Duodenal mucosa (tissue), 2 donors: ENCODE data around the gene COL6A2.

Experiments used
- H3K27ac ChIP-seq: one replicate; pipeline ENCODE4 v1.7.0; 2013; ENCODE audit warnings: low read depth, low read length
- H3K27me3 ChIP-seq, 2 donors: one replicate each; pipeline ENCODE4 v1.7.0; 2013; ENCODE audit warnings: low read length in 2 of 2, control low read depth in 1 of 2; ENCODE audit not compliant: insufficient read depth in 2 of 2, control insufficient read depth in 1 of 2
- H3K36me3 ChIP-seq, 2 donors: one replicate each; pipeline ENCODE4 v1.7.0; 2013; ENCODE audit warnings: low read length in 2 of 2, control low read depth in 1 of 2; ENCODE audit not compliant: insufficient read depth in 2 of 2, control insufficient read depth in 1 of 2
- H3K4me1 ChIP-seq, 2 donors: one replicate each; pipeline ENCODE4 v1.7.0; 2013; ENCODE audit warnings: low read length in 2 of 2, control low read depth in 1 of 2; ENCODE audit not compliant: insufficient read depth in 2 of 2, control insufficient read depth in 1 of 2
- H3K4me3 ChIP-seq, 2 donors: one replicate each; pipeline ENCODE4 v1.7.0; 2013; ENCODE audit warnings: low read length in 2 of 2, low read depth in 1 of 2
- H3K9ac ChIP-seq, 2 donors: one replicate each; pipeline ENCODE4 v1.7.0; 2013; ENCODE audit warnings: low read length in 2 of 2, low read depth in 1 of 2
- H3K9me3 ChIP-seq, 2 donors: one replicate each; pipeline ENCODE4 v1.7.0; 2013; ENCODE audit warnings: low read length in 2 of 2, control low read depth in 1 of 2; ENCODE audit not compliant: control insufficient read depth in 1 of 2

COL6A2 gene

DNA sequence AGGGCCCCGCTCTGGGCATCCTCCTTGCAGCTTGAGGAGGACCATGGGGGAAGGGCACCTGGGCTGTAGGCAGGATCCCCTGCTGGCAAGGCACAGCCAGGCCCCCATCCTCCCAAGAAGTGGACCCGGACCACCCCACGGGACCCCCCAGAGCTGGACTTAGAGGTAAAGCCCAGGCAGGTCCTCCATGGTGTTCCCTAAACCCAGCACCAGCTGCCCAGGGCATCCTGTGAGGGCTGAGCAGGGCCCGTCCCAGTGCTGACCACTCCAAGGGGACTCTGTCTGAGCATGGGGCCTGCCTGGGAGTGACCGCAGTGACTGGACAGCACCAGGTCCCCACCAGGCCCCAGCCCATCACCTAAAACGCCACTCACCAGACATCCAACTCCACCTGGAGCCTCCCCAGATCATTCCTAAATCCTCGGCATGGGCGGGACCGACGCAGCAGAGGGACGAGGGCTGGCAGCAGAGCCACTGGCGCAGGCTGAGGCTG is 21.3 kb downstream of the COL6A2 start:
- no peaks in the 10 kb centered on the region for H3K27me3 ChIP-seq
- no peaks in the 10 kb centered on the region for H3K4me1 ChIP-seq
- no peaks in the 10 kb centered on the region for H3K9me3 ChIP-seq
- H3K36me3 ChIP-seq = peaks cover 0 to 12% of the 10 kb centered on the region in 2 donors
- H3K27ac ChIP-seq = no peak overlapping the region
- no peak overlapping the region for H3K4me3 ChIP-seq
- no peak overlapping the region for H3K9ac ChIP-seq

DNA sequence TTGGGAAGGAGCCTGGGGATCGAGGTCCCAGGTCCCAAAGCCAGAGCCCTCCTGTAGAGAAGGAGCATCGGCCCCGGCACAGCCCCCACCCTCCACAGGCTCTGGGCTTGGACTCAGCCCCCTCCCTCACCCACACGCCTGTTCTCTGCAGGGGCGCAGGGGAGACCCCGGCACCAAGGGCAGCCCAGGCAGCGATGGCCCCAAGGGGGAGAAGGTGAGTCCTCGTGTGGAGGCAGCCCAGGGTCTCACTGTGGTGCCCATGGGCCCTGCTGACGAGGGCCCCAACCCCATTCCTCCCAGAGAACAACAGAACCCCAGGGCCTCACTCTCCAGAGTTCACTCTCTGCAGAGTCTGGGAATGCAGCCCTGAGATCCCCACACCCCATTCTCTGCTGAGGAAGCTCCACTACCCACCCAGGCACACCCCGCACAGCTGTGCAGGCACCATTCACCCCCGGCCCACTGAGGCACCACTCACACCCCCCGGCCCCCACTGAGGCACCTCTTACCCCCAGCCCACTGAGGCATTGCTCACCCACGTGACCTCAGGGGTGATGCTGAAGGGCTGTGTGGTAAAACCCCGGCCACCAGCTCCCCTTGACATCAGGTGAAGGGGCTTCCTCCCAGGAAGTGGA is 21.8 kb downstream of the COL6A2 start:
- Histone ChIP-seq H3K9me3 (no peaks in the 10 kb centered on the region), H3K36me3 (peaks cover 0 to 12% of the 10 kb centered on the region in 2 donors), H3K4me3 (no peak overlapping the region), H3K4me1 (no peaks in the 10 kb centered on the region), H3K27me3 (no peaks in the 10 kb centered on the region), H3K27ac (no peak overlapping the region), H3K9ac (no peak overlapping the region)

- Histone ChIP-seq H3K36me3 (peaks cover 0 to 11% of the 10 kb centered on the region in 2 donors), H3K27me3 (no peaks in the 10 kb centered on the region), H3K27ac (no peak overlapping the region), H3K4me3 (no peak overlapping the region), H3K9ac (no peak overlapping the region), H3K9me3 (no peaks in the 10 kb centered on the region), H3K4me1 (no peaks in the 10 kb centered on the region)
These were observed 22.7 kb downstream of the COL6A2 start for GRCh38 chr21:46120301-46121285.

DNA sequence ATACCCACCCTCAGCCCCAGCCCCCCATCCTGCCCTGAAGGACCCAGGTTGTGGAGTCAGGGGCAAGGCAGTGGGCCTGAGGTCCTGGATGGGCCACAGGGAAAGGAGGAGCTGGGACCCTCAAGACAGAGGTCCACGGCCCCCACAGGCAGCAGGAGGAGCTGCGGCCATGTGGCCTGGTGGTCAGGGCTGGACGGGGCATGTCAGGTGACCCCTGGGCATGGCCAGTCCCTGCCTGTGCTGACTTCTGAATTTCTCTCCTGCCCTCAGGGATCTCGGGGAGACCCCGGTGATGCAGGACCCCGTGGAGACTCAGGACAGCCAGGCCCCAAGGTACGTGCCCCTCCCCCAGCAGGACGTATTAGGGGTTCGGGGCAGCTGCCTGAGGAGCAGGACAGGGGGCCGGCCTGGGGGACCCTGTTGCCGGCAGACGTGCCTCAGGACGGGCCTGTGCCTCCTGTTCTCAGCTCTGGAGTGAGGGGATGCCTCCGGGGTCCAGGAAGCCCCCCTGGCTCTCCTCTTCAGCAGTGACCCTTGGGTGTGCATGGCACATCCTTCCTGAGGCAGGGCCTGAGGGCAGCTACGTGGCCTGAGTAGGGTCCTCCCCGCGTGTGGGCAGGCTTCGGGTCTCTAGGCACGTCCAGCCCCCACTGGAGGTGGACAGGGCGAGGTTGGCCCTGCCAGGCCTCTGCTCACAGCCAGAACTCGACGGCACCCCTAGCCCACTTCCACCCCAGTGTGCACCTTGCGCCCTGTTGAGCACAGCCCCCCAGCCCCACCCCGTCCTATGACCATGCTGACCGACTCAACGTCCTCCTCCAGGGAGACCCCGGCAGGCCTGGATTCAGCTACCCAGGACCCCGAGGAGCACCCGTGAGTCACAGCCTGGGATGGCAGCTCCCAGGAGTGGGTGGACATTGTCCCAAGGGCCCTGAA is 23.6 kb downstream of the COL6A2 start:
- no peak overlapping the region for H3K4me3 ChIP-seq
- H3K9ac ChIP-seq = no peak overlapping the region
- H3K9me3 ChIP-seq = no peaks in the 10 kb centered on the region
- H3K27me3 ChIP-seq = no peaks in the 10 kb centered on the region
- H3K36me3 ChIP-seq = peaks cover 0 to 9% of the 10 kb centered on the region in 2 donors
- H3K4me1 ChIP-seq = no peaks in the 10 kb centered on the region
- no peak overlapping the region for H3K27ac ChIP-seq

GRCh38 chr21:46122237-46122671 is 24.3 kb downstream of the COL6A2 start:
- H3K27ac ChIP-seq = no peak overlapping the region
- no peak overlapping the region for H3K9ac ChIP-seq
- H3K9me3 ChIP-seq = no peaks in the 10 kb centered on the region
- H3K4me3 ChIP-seq = no peak overlapping the region
- H3K36me3 ChIP-seq = peaks cover 0 to 6% of the 10 kb centered on the region in 2 donors
- no peaks in the 10 kb centered on the region for H3K27me3 ChIP-seq
- H3K4me1 ChIP-seq = no peaks in the 10 kb centered on the region

- Histone ChIP-seq H3K27ac (no peak overlapping the region), H3K9ac (no peak overlapping the region), H3K36me3 (peaks cover 0 to 6% of the 10 kb centered on the region in 2 donors), H3K4me1 (no peaks in the 10 kb centered on the region), H3K27me3 (no peaks in the 10 kb centered on the region), H3K9me3 (no peaks in the 10 kb centered on the region), H3K4me3 (no peak overlapping the region)
These were observed 25.1 kb downstream of the COL6A2 start for GRCh38 chr21:46122758-46123683.

DNA sequence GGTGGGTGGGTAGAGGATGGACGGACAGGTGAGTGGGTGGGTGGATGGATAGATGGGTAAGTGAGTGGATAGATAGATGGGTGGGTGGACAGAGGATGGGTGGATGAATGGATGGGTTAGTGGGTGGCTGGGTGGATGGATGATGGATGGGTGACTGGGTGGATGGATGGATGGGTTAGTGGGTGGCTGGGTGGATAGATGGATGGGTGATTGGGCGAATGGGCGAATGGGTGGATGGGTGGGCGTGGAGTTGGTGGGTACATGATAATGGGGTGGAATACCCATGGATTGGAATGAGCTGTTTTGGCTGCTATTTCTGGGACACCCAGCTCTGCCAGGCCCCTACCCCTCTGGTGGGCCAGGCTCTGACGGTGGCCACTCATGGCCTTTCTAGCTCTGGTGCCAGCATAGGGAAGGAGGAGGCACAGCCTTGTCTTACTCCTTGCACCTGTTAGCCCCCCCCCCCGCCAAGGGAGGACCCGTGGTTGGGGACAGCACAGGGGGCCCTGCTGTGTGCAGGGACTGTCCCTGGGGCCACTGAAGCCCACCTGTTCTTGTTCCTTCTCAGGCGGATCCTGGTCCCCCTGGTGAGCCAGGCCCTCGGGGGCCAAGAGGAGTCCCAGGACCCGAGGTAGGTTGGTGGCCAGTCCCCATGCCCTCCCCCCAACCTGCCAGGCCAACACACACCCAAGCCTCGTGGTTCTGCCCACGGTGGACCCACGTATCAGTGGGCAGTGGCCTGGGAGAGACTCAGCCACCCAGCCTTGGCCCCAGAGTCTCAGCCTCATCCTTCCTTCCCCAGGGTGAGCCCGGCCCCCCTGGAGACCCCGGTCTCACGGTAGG is 26.4 kb downstream of the COL6A2 start:
- no peaks in the 10 kb centered on the region for H3K27me3 ChIP-seq
- H3K27ac ChIP-seq = no peak overlapping the region
- no peaks in the 10 kb centered on the region for H3K9me3 ChIP-seq
- no peaks in the 10 kb centered on the region for H3K4me1 ChIP-seq
- H3K4me3 ChIP-seq = no peak overlapping the region
- no peak overlapping the region for H3K9ac ChIP-seq
- H3K36me3 ChIP-seq = peaks cover 0 to 6% of the 10 kb centered on the region in 2 donors

DNA sequence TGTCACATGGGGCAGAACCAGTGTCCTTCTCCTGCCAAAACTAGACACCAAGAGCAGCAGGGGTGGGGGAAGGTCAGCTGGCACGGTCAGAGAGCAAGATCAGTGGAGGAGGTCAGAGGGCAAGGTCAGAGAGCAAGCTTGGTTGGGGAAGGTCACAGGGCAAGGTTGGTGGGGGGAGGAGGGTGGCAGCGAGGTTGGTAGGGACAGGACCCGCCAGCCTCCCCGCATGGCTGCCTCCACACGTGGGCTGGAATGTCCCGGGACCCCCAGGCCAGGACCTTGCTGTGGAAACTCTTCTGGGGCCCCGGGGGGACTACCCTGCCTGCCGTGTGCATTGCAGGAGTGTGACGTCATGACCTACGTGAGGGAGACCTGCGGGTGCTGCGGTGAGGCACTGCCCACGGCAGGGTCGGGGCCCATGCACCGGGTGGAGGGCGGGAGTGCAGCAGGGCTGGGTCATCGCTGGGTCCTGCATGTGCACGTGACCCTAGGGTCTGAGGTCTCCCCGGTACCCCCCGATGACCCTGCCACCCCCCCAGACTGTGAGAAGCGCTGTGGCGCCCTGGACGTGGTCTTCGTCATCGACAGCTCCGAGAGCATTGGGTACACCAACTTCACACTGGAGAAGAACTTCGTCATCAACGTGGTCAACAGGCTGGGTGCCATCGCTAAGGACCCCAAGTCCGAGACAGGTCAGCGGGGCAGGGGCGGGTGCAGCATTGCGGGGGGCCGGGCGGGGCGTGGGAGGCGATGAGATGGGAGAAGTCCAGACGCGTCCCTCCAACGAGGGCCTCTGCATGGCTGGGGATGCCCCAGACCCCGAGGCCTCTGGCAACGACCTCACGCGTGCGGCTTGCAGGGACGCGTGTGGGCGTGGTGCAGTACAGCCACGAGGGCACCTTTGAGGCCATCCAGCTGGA is 27.3 kb downstream of the COL6A2 start:
- no peak overlapping the region for H3K4me3 ChIP-seq
- H3K9ac ChIP-seq = no peak overlapping the region
- H3K27ac ChIP-seq = no peak overlapping the region
- no peaks in the 10 kb centered on the region for H3K9me3 ChIP-seq
- no peaks in the 10 kb centered on the region for H3K27me3 ChIP-seq
- no peaks in the 10 kb centered on the region for H3K4me1 ChIP-seq
- peaks cover 0 to 6% of the 10 kb centered on the region in 2 donors for H3K36me3 ChIP-seq
